Measurements from ENCODE around the gene MDM2.

Gene MDM2

DNA sequence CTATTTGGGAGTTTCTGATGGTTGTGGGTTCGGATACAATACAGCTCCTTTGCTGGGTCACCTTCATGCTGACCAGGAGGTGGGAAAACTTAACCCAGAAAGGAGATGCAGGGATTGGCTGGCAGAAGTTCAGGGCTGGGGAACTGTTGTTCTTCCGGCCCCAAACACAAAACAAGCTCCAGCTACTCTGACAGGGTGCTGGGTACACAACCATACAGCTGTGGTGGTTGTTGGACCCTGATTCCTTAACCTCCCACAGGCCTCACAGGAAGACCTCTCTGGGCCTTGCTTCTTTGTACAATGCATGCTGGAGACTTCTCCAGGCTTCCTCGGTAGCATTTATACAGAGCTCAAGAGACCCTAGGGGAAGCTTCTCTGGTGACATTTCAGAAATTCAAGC, 77.4 kb downstream of the MDM2 start:
- DNase-seq, result no peak

DNA sequence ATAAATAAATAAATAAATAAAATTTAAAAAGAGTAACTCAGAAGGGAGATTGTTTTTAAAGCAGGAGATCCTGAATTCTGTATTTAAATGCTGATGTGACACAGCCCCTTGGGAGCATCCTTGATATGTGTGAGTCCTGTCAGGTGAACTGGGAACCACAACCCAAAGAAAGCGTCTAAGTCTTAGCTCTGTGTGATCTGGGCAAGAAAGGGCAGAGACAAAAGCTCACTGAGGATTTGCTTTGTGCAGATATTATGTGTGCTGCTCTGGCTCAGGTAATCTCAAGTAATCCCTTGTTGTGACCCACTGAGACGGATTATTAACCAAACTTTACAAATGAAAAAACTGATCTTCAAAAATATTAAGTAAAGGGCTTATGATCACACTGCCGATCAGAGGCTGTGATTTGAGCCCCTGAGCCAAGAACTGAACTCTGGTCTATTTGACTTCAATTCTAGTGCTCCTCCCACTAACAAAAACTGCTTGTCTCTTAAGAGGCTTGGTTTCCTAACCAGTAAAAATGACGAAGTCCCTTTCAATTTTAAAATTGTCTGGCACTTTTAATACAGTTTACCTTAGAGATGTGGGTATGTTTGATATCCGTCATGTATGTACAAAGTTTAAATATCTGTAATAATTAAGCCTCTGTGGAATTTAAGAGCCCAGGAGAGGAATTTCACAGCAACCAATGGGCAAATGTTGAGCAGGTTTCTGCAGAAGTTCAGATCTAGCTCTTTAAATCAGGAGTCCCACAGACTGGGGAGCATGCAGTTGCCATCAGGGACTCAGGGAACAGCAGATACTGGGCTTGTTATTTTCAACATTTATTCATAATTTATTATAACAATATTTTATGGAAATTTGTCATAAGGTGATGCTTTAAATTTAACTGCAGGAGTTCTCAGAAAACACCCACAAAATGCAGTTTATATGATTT, 78.9 kb downstream of the MDM2 start:
- DNase-seq, result no peak

DNA sequence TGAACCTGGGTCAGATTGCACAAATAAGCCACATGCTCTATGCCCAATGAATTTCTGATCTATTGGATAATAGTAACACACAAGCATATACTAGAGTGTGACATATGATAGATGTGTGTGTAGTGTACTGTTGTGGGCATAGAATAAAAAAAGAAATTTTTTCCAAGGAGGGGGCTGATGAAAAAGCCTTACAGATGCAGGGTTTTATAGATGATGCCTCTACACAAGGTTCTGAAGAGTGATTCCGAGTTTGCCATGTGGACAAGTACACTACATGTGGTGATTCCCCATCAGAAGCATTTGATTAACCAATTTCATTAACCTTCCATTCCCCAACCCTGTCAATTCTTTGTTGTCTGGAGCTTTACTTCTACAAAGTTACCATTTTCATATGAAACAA, 79.7 kb downstream of the MDM2 start:
- no peak for DNase-seq

DNA sequence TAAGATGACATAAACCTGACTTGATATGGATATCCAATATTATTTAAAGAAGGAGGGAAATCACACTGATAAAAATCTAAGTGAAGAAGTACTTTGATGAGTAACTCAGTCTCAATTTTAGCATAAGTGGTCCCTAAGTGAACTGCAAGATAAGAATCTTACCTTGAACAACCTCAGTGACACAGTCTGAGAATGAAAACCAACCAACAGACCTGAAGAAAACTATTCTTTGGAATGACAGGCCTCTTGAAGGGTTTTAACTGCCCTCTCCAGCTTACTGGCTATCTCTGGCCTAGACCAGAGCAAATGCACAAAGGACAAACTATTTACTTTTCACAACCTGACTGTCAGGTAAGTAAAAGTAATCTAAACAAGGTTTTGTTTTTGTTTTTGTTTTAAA, 80.3 kb downstream of the MDM2 start:
- no peak for DNase-seq

DNA sequence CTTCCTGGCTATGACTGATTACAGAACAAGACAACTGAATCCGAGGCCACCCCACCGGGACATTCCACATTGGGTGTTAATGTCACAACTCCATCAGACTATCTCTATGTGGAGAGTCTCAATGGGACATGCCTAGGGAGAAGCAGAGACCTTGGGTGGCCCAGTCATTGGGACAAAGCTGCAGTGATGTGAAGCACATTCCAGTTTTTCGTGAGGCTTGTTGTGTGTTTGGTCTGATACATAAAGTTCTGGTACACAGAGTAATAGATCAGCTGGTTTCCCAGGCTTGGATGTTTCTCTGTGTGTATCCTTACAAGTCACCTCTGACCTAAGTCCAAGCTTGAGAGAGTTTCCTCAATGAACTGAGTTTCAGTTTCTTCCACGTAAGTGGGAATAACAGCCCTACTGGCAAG, 82.7 kb downstream of the MDM2 start:
- DNase-seq, result no peak

DNA sequence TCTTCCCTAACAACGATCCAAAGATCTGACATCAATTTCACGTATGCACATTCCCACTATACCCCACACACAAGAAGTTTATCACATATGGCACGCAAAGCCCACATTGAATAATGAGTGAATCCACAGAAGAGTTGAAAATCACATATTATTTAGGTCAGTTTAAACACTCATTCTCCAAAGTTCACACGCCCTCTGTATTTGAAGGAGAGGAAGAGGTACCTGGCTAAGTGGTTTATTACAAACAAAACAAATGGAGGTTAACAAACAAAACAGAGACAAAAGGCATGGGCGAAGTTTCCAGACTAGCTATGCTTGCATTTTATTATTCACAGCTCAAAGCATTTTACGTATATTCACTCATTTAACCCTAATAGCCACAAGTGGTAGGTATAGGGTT, 83.2 kb downstream of the MDM2 start:
- DNase-seq, result no peak

DNA sequence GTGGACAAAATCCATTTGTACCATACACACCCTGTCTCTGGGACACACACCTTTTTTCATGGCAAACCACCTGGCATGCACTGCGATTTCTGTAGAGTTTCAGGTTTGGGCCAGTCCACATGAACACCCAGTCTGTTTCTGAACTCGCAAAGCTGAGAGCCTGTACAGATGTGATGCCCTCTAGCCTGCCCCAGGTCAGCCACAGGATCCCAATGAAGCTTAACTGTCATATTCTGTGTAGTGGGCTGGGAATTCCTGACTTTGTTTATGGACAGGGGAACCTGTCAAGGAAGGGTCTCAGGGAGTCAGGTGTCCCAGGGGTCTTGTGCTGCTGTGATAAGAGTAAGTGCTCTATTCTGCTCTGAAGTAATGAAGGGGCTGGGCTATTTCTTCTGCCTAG, 85.2 kb downstream of the MDM2 start:
- DNase-seq, result no peak

DNA sequence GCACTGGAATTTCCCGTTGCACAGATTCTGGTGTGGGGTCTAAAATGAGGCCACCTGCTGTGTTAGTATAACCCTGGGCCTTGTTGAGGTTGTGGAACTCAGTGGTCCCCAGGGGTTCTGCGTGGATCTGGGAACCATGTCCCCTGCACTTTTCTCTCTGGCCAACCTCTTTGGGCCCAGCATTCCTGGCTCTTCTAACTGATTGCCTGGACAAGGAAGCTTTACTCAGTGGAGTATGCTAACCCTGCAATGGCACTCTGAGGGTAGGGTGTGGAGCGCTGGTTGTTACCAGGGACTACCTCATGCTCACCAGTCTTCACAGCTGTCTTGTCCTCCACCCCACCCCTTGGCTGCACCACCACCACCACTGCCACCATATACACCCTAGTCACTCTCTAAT, 85.8 kb downstream of the MDM2 start:
- DNase-seq, result no peak

DNA sequence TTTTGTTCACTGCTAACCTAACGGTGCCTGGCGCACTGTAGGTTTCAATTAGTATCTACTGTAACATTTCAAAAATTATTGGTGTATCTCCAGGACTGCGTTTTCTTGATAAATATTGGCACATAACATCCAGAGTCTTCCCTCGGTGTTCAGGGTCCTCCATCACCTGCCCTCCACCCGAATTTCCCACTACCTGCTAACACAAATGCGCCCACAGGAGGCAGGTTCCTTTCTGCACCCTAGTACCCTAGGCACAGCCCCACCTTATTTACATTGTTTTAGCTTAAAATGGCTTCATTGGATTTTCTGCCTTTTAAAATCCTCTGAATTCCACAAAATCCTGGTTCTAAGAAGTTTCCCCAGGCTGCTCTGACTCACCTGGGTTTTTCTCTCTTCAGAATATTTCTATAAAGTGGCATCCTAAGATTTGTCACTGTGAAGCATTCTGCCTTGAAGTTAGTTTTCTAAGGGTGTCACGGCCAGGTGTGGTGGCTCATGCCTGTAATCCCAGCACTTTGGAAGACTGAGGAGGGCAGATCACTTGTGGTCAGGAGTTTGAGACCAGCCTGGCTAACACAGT, 86.4 kb downstream of the MDM2 start:
- DNase-seq, result no peak

DNA sequence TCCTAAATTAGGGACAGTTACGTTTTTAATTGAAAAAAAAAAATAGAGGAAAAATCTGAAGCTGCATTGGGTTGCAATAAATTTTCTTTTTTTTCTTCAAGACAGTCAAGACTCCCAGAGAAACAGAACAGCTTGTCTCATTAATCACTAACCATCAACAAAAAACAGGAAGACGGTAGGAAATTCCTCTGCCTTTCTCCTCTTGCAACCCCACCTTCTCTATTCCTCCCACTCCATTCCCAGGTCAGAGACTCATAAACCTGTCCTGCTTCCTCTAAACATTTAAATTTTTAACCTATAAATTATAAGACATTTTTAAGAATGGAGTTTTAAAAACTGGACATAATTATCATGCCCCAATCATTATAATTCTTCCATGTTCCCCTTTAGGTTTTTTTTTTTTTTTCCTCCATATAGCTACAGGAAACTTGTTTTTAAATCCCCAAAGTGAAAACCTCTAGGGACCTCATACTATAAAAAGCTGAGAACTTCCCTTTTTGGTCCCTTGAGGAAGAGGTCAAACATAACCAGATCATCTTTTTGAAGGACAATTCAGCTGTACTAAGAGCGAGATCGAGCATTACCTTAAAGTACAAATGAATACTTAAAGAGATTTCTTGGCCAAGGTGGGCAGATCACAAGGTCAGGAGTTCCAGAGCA, 89.0 kb downstream of the MDM2 start:
- DNase-seq, result no peak

DNA sequence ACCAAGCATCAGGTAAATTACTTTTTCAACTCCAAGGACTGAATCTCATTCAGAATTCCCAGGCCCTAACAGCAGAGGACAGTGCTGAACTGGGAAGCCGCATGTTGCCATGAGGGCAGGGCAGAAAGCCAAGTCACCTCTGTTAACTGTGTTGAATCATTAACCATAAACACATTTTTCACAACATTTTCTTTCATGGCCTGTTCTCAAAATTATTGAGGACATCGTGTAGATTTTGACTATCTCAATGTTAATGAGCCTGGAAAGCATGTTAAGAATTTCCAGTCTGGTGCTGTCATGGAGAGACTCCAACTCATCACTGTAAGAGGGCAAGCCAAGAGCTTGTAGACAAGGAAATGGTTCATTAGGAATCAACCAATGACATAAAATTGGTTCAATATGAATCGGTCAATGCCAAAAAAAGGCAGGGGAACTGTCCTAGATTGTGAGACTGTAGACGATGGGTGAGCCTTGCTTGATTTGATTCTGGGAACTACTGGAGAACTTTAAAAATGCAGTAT, 91.3 kb downstream of the MDM2 start:
- DNase-seq, result peak; percentile 93

DNA sequence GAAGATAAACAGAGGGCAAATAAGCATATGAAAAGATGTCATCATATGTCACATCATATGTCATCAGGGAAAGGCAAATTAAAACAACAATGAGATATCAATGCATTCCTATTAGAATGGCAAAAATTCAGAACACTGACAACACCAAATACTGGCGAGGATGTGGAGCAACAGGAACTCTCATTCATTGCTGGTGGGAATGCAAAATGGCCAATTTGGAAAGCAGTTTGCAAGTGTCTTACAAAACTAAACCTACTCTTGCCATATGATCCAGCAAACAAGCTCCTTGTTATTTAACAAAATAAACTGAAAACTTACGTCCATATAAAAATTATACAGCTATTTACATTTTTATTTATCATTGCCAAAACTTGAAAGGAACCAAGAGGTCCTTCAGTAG, 92.3 kb downstream of the MDM2 start:
- DNase-seq, result no peak
